OCI-LY7 (cell line): ENCODE measurements around the gene KLK7.

Experiments used
- CTCF ChIP-seq: fragments of 200-600 bp; sonication (generic); conservative IDR thresholded peaks from 2 replicates; pipeline ENCODE4 v1.5.1; 2014; ENCODE audit warnings: mild to moderate bottlenecking, antibody characterized with exemption, low read length, moderate library complexity, mixed read lengths
- EZH2phosphoT487 ChIP-seq: fragments of 200-600 bp; sonication (generic); IDR thresholded peaks from 2 replicates; pipeline ENCODE4 v1.6.1; 2018; ENCODE audit warnings: low read depth, borderline replicate concordance, mild to moderate bottlenecking, mixed run types, antibody characterized with exemption, low read length, moderate library complexity, mixed read lengths

- TF ChIP-seq CTCF (no peak), EZH2phosphoT487 (no peak)
Observed at GRCh38 chr19:50947123-50947522, 36.6 kb downstream of the KLK7 start.
